ENCODE measurements around the gene PSMA1.

Gene PSMA1

GRCh38 chr11:14529321-14529720 lies 9.1 kb upstream of the PSMA1 start:
- DNase-seq = no peak

GRCh38 chr11:14522801-14523200 lies 2.6 kb upstream of the PSMA1 start:
- DNase-seq = no peak

- no peak for DNase-seq
Measured at GRCh38 chr11:14522245-14522644, 2.1 kb upstream of the PSMA1 start.

GRCh38 chr11:14520747-14521151 lies 563 bp upstream of the PSMA1 start:
- DNase-seq = no peak

GRCh38 chr11:14519597-14519916 lies 629 bp downstream of the PSMA1 start:
- peak; percentile 29 for DNase-seq

- DNase-seq = no peak
Measured at GRCh38 chr11:14518820-14519219, 1.4 kb downstream of the PSMA1 start.

GRCh38 chr11:14513800-14514199 lies 6.4 kb downstream of the PSMA1 start:
- no peak for DNase-seq

- DNase-seq = no peak
Measured at GRCh38 chr11:14506532-14506931, 13.7 kb downstream of the PSMA1 start.

- no peak for DNase-seq
Measured at GRCh38 chr11:14503023-14503422, 17.2 kb downstream of the PSMA1 start.

GRCh38 chr11:14502039-14502438 lies 18.1 kb downstream of the PSMA1 start:
- DNase-seq = no peak

- DNase-seq = peak; percentile 46
Measured at GRCh38 chr11:14500181-14500651, 20.0 kb downstream of the PSMA1 start.

- DNase-seq = peak; percentile 92
Measured at GRCh38 chr11:14499560-14500180, 20.5 kb downstream of the PSMA1 start, which contains the start of gene COPB1. COPB1 (minus strand) TSS chr11:14499811; CDS start chr11:14498928, 883 bp downstream.

GRCh38 chr11:14499178-14499559 lies 21.0 kb downstream of the PSMA1 start:
- DNase-seq = peak; percentile 41

GRCh38 chr11:14480716-14481115 lies 39.5 kb downstream of the PSMA1 start:
- DNase-seq = no peak

- DNase-seq = no peak
Measured at GRCh38 chr11:14471127-14471526, 49.1 kb downstream of the PSMA1 start.

GRCh38 chr11:14463623-14464022 lies 56.6 kb downstream of the PSMA1 start:
- DNase-seq = no peak

- no peak for DNase-seq
Measured at GRCh38 chr11:14460147-14460546, 60.0 kb downstream of the PSMA1 start.

- DNase-seq = no peak
Measured at GRCh38 chr11:14458377-14458776, 61.8 kb downstream of the PSMA1 start.

GRCh38 chr11:14455648-14456430 lies 64.3 kb downstream of the PSMA1 start:
- DNase-seq = no peak

All from stimulated activated naive CD4-positive, alpha-beta T cell treated with Interleukin-2 at 50 U/mL for 16 hours (primary cell).